Endothelial cell of umbilical vein (primary cell): ENCODE measurements around the gene MTCH2. TPM values are rescaled to one million over a fixed set of nuclear protein-coding genes. Genes with fewer than 3 reads are reported as not detected.

ENCODE experiments used
- BruUV-seq: library from RNA; stranded (reverse); fragments of 400-500 nt; replicated peaks from 2 replicates; lab custom pipeline; 2021; lab: Mats Ljungman, UMichigan
- CTCF ChIA-PET: fragments of 300-600, 350-600 bp; sonication (Branson Sonifier 250); formaldehyde crosslinking; loops from one replicate; lab custom pipeline; 2021; ENCODE audit warnings: antibody characterized with exemption, inconsistent platforms; lab: Charles Lee
- POLR2A ChIA-PET: fragments of 300-600, 350-600 bp; sonication (Branson Sonifier 250); formaldehyde crosslinking; loops from one replicate; lab custom pipeline; 2021; ENCODE audit warnings: antibody characterized with exemption, inconsistent platforms; lab: Charles Lee
- DNase-seq: peaks from one replicate; pipeline ENCODE4 v3.0.0-alpha.2; 2011; ENCODE audit warnings: low read depth, low spot score
- FAIRE-seq: peaks from 2 replicates; lab custom pipeline; 2011; peaks lifted over from hg19 to GRCh38; lab: Jason Lieb, UNC
- H2AFZ ChIP-seq: 2 replicates; pipeline ENCODE4 v1.6.0; 2012; ENCODE audit warnings: low read depth, low read length, control low read depth, inconsistent platforms
- H3K27ac ChIP-seq: 2 replicates; pipeline ENCODE4 v1.5.1; 2011; ENCODE audit warnings: low read depth, mild to moderate bottlenecking, control low read depth, low read length, moderate library complexity; ENCODE audit not compliant: insufficient read depth
- H3K27me3 ChIP-seq, 2 experiments: 2 replicates each; pipeline versions ENCODE4 v1.6.0 to v1.6.1; 2011; ENCODE audit warnings: low read length in 2 of 2, mixed read lengths in 1 of 2; ENCODE audit not compliant: control insufficient read depth in 2 of 2, insufficient read depth in 2 of 2
- H3K36me3 ChIP-seq, 2 experiments: 2 replicates in 1 of 2; 3 replicates in 1 of 2; pipeline ENCODE4 v1.5.1; 2011; ENCODE audit warnings: low read length in 2 of 2, mild to moderate bottlenecking in 1 of 2, moderate library complexity in 1 of 2; ENCODE audit not compliant: control insufficient read depth in 2 of 2, insufficient read depth in 2 of 2; ENCODE audit errors: extremely low read depth in 1 of 2
- H3K4me1 ChIP-seq: 3 replicates; pipeline ENCODE4 v1.5.1; 2011; ENCODE audit warnings: mild to moderate bottlenecking, low read length; ENCODE audit not compliant: control insufficient read depth, insufficient read depth; ENCODE audit errors: extremely low read depth
- H3K4me2 ChIP-seq: 2 replicates; pipeline ENCODE4 v1.6.1; 2011; ENCODE audit warnings: low read length, control low read depth, mixed read lengths; ENCODE audit not compliant: insufficient read depth
- H3K4me3 ChIP-seq, 3 experiments: fragments of 200-600 bp in 1 of 3; sonication (generic), shearing (Covaris generic) in 1 of 3; replicated peaks in 1 of 3; 2 replicates each; pipeline ENCODE4 v1.5.1; 2011 to 2016; ENCODE audit warnings: control low read depth in 3 of 3, low read length in 3 of 3, mild to moderate bottlenecking in 2 of 3, inconsistent platforms in 1 of 3, low read depth in 1 of 3, moderate library complexity in 1 of 3; ENCODE audit not compliant: insufficient read depth in 1 of 3
- H3K79me2 ChIP-seq: 2 replicates; pipeline ENCODE4 v1.6.0; 2012; ENCODE audit warnings: low read length, inconsistent platforms; ENCODE audit not compliant: control insufficient read depth, insufficient read depth
- H3K9ac ChIP-seq: replicated peaks from 2 replicates; pipeline ENCODE3; 2011; ENCODE audit warnings: low read length, control low read depth; ENCODE audit not compliant: insufficient read depth; ENCODE audit errors: extremely low read depth
- H3K9me1 ChIP-seq: replicated peaks from 3 replicates; pipeline ENCODE4 v1.6.0; 2011; ENCODE audit warnings: mild to moderate bottlenecking, low read length; ENCODE audit not compliant: control insufficient read depth, insufficient read depth; ENCODE audit errors: extremely low read depth
- H3K9me3 ChIP-seq: replicated peaks from 2 replicates; pipeline ENCODE4 v1.5.1; 2012; ENCODE audit warnings: low read length, inconsistent platforms; ENCODE audit not compliant: control insufficient read depth, insufficient read depth
- H4K20me1 ChIP-seq: replicated peaks from 2 replicates; pipeline ENCODE3; 2011; ENCODE audit warnings: mild to moderate bottlenecking, low read length; ENCODE audit not compliant: control insufficient read depth, insufficient read depth; ENCODE audit errors: extremely low read depth
- CTCF ChIP-seq, 2 donors: IDR thresholded peaks; 1 replicate in 1 of 2; 2 replicates in 1 of 2; pipeline ENCODE4 v1.5.1; 2011; ENCODE audit warnings: low read length in 2 of 2, mild to moderate bottlenecking in 2 of 2, moderate library complexity in 2 of 2, control low read depth in 1 of 2, inconsistent platforms in 1 of 2, low read depth in 1 of 2; ENCODE audit not compliant: insufficient read depth in 1 of 2; ENCODE audit errors: extremely low read depth in 1 of 2
- EZH2 ChIP-seq: IDR thresholded peaks from 2 replicates; pipeline ENCODE4 v1.6.1; 2012; ENCODE audit warnings: borderline replicate concordance, low read depth, mild to moderate bottlenecking, moderate library complexity, low read length, inconsistent platforms; ENCODE audit not compliant: severe bottlenecking
- FOS ChIP-seq: IDR thresholded peaks from 2 replicates; pipeline ENCODE4 v1.6.1; 2011; ENCODE audit warnings: mild to moderate bottlenecking, low read length, moderate library complexity, borderline replicate concordance; ENCODE audit not compliant: insufficient read depth
- GATA2 ChIP-seq: IDR thresholded peaks from 2 replicates; pipeline ENCODE4 v1.7.0; 2011; ENCODE audit warnings: low read depth, mild to moderate bottlenecking, moderate library complexity, mixed read lengths, low read length; ENCODE audit not compliant: insufficient read length, insufficient read depth
- JUN ChIP-seq: IDR thresholded peaks from 2 replicates; pipeline ENCODE4 v1.6.1; 2011; ENCODE audit warnings: borderline replicate concordance, low read depth; ENCODE audit not compliant: insufficient read length, insufficient read depth
- MAX ChIP-seq: IDR thresholded peaks from 2 replicates; pipeline ENCODE4 v1.6.1; 2011; ENCODE audit not compliant: insufficient read depth, insufficient read length
- MYC ChIP-seq: IDR thresholded peaks from one replicate; pipeline ENCODE4 v1.6.1; 2011; ENCODE audit warnings: mild to moderate bottlenecking, low read depth, low read length
- POLR2A ChIP-seq: IDR thresholded peaks from 2 replicates; pipeline ENCODE4 v1.6.1; 2012; ENCODE audit warnings: low read depth, mild to moderate bottlenecking, control low read depth, low read length
- POLR2AphosphoS5 ChIP-seq: IDR thresholded peaks from 2 replicates; pipeline ENCODE4 v1.6.1; 2012; ENCODE audit warnings: low read depth, mild to moderate bottlenecking, control low read depth, low read length, moderate library complexity; ENCODE audit not compliant: insufficient read depth
- dilution Hi-C: fragments of 300-500 bp; cut with MboI; formaldehyde crosslinking; loops from one replicate; pipeline ENCODE4 v1.15.0; 2019; ENCODE audit warnings: low sequenced_read_pairs; ENCODE audit not compliant: extremely low pct_ligation_motif_present
- intact Hi-C: fragments of 100-400 bp; cut with micrococcal nuclease; formaldehyde crosslinking; loops from one replicate; pipeline ENCODE4 v1.10.0; 2022
- polyA plus RNA-seq, 4 experiments: library from polyadenylated mRNA; depleted of rRNA in 3 of 4; stranded (reverse) in 3 of 4; unstranded in 1 of 4; fragments of >200 nt; gene quantifications; 2 replicates each; pipeline versions ENCODE4 v1.2.1 to v1.2.3, GENCODE V29; 2011 to 2012; ENCODE audit warnings: missing spikeins in 1 of 4
- total RNA-seq: library from RNA; stranded (reverse); gene quantifications from 2 replicates; pipeline ENCODE4 v1.2.3, GENCODE V29; 2021

Gene MTCH2
- total and polyA plus RNA-seq, 2 donors (not counting 3 experiments of a cell fraction or from before 2014, with no cell fraction given): 138 to 144 TPM

- ChIA-PET CTCF (no interaction called here), POLR2A (no interaction called here)
- Histone ChIP-seq H3K36me3 (peaks cover 2 to 12% of the 10 kb centered on the region in 2 experiments), H3K9me3 (no peaks in the 10 kb centered on the region), H3K4me1 (peaks cover 6% of the 10 kb centered on the region), H3K9ac (no peak overlapping the region), H3K9me1 (no peaks in the 10 kb centered on the region), H3K4me3 (no peak overlapping the region), H2AFZ (no peak overlapping the region), H3K4me2 (no peak overlapping the region), H3K79me2 (no peaks in the 10 kb centered on the region), H4K20me1 (no peaks in the 10 kb centered on the region), H3K27ac (no peak overlapping the region), H3K27me3 (peaks cover 0 to under 1% of the 10 kb centered on the region in 2 experiments)
- dilution Hi-C loops: no loop called here
- DNase-seq (no peak), FAIRE-seq (no peak)
- TF ChIP-seq POLR2AphosphoS5 (no peak), MYC (no peak), JUN (no peak), CTCF (IDR thresholded peaks at IDR 0.05; ENCODE audit: extremely low read depth in 1 of 2, insufficient read depth in 1 of 2, low read depth in 1 of 2, low read length in 2 of 2) (no peak), EZH2 (no peak), FOS (no peak), POLR2A (no peak), GATA2 (no peak), MAX (no peak)
- intact Hi-C loops: no loop called here
- no TSS peak for BruUV-seq
Observed at GRCh38 chr11:47587039-47587716, 55.2 kb downstream of the MTCH2 start.
